HG02610 (cell line): ENCODE results near the gene CHRNA1.

ENCODE experiments used
- ATAC-seq: cut with Tn5 transposase; IDR thresholded peaks from one replicate; pipeline ENCODE4 v1.9.1; 2021; ENCODE audit warnings: mild to moderate bottlenecking, moderate library complexity; ENCODE audit not compliant: unreplicated experiment

The CHRNA1 gene

DNA sequence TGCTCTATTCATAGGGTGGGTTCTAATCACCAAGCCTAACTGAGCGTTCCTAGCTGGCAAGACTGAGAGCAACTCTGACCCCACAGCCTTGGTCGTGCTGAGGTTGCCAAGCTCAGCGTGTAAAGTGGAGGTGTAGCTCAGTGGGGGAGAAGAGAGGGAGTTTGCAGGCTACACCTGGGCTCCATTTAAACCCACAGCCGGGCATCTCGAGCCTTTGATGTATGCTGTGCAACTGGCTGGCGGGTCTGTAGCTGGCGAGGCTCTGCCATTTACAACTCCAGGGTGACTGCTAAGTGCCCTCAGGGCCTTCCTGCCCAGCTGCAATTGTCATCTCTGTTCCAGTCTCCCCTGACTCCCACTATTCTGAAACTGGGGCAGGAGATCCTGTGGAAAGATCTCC lies 20.0 kb upstream of the CHRNA1 start:
- ATAC-seq = no peak

DNA sequence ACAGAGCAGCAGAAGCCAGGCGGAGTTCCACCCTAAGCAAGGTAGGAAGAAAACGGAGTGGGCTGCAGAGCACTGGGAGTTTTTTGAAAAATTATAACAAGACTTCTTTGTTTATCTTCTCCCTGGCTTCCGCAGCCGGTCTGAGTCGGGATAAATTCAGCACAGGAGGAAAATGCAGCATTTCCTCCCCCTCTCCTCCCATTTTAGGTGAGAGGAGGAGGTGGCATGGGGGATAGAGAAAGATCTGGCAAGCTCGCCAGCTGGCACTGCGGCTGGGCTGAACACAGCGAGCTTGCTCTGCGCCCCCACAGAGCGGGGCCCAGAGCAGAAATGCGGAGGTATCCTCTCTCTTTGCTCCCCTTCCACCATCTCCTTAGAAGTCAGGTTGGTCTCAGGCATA lies 17.7 kb upstream of the CHRNA1 start:
- ATAC-seq = no peak

DNA sequence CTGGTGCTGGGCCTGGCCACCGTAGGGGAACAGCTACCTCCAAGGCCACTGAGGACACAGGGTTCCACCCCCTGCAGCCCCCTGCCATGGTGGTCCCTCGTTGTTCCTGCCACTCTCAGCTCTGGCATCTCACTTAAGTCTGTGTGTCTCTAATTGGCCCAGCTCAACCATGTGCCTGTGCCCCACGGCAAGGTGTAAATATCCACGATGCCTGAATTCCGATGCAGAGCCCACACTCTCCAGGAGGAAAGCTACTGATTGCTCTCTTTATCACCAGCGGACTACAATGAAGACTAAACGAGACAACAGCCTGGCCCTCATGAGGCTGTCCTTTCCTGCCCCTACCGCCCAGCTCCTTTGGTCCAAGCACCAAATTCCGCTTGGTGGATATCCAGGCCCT lies 17.0 kb upstream of the CHRNA1 start:
- ATAC-seq = no peak

DNA sequence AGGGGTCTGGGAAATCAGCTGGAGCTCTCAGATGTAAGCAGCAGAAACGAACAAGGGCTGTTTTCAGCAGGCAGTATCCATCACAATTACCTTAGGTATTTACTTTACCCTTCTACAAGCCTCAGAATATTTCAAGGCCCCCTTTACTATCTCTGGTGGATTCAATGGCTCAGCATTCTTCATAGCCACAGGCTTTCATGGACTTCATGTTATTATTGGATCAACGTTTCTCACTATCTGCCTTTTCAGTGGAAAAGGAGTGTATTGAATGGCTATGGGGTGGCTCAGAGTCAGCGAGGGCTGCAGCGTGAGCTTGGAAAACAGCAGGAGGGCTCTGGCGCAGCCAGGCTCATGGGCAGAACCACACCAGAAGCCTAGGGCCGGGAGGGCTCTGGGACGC lies 16.6 kb upstream of the CHRNA1 start:
- ATAC-seq = no peak

DNA sequence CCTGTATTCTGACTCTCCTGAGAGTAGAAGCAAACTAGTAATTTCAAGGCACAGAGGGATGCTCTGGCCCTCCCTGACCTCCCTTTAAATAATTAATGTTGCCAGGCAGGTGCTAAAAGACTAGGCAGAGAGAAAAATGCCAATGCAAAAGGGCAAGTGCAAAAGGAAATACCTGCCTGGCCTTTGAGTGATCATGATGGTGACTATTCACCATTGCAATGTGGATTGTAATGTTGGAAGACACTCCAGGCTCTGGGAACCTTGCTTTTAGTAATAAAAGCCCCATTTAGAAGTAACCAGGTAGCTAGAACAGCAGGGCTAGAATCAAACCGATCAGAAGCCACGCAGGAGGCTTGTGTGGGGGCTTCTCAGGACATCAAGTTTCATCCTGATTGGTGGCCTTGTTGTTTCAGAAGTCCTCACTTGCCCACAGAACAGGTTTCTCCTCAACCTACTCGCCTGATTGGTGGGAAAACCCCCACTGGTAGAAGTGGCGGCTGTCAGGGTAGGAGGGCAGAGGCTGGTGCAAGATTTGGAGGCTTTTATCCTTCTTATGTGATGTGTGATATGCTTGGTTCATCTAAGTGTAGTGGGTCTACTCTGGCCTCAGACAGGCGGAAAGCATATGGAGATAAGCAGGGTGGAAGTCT lies 16.0 kb upstream of the CHRNA1 start:
- no peak for ATAC-seq

DNA sequence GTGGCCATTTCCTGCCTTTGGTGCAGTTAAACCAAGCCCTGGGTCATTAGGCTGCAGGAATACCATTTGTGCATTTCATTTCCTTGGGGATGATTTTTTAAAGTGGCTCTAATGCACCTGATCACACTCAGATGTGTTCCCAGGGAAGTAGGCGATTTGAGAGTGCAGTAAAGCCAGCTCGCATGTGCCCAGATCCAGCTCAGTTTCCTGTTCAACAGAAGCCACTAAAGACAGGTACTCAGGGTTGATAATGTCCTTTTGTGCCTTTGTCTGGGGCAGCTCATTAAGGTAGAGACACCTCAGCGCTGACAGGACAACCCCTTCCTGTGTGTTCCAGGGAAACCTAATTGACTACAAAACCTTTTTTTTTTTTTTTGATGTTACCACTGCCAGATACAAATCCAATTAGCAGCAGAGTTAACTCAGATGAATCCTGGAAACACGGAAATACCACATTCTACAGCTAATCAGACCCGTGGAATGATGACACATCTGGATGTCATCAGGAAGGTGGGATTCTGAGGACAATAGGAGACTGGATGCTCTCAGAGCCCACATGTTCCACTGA lies 15.2 kb upstream of the CHRNA1 start:
- ATAC-seq = no peak

DNA sequence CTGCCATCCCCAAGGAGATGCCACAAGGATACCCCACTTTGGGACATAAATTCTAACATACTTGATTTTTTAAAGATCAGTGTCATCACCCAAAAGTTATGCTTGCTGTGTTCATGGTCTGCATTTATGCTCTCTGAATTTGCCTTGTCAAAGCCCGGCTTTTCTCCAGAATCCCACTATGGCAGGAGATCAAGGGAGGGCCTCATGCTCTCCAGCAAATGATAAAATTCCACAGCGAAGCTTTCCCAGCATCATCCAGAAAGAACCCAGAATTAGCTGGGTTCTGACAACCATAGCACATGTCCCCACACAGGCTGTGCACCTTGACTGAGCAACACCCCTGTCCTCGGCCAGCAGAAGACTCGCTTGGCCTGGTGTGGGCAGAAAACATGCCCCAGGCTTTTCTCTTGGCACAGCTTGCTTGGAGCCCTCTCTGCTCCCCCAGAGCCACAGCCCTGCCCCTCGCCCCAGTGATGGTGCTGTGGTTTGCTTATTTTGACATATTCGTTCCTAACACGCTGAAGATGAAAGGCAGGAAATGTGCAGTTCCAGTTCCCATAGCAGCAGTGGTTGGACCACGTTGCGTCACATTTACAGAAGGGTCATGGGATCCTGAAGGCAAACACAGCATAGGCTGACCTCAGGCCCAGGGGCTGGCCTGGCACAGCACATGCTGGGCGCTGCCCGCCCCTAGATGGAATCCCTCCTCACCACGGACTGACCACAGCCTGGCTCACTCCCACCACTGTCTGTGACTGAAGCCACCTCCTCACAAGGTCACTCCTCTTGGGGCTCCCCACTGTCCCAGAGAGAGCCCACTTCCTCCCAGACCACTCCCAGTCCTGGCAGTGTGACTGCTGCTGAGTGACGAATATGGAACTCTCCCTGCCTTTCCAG lies 14.1 kb upstream of the CHRNA1 start:
- ATAC-seq = peak; percentile 85

DNA sequence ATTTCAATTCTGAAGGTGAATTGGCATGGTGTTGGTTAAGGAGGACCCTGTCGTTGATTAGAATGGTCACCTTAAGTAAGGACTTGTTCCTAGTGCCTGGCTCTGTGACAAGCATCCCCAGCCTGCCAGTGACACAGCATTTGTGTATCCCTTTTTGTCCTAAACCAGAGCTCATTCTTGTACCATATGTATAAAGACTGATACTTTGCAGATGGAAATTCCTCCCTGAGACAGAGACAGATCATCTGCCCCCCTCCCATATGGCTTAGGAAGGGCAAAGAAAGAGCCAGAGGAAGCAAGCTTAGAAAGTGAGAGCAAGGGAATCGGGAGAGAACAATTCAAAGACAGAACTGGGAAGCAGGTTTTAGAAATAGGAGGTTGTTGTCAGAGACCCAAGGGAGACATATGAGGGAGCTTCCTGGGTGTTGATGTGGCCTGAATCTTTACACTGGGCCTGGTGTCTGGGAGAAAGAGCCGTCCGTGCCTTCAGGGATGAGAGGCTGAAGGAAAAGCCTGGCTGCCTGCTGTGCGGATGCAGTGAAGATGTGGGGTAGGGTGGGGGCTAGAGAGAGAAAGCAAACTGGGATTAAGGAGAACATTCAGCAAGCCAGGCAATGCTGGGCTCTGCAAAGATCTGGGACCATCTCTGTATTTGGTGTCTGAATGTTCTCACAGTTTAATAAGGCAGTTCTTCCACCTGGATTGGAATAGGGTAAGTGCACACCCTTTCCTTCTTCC lies 13.2 kb upstream of the CHRNA1 start:
- no peak for ATAC-seq

DNA sequence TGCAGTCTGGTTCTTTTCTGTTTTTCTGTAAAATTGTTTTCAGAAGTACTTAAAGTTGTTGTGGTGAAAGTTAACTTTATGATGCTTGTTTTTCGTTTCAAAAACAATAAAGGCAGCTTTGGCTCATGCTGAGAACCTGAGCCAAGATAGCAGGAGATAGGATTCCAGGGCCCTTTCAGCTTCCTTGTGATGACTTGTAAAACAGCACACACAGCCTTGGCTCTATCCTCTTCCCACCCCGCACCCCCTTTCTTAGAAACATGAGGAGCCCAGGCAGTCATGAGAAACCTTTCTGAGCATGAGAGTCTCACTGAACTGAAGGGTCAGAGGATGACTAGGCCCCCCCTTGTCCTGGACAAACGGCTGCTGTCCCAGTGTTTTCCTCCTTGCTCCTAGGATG lies 12.4 kb upstream of the CHRNA1 start:
- no peak for ATAC-seq

DNA sequence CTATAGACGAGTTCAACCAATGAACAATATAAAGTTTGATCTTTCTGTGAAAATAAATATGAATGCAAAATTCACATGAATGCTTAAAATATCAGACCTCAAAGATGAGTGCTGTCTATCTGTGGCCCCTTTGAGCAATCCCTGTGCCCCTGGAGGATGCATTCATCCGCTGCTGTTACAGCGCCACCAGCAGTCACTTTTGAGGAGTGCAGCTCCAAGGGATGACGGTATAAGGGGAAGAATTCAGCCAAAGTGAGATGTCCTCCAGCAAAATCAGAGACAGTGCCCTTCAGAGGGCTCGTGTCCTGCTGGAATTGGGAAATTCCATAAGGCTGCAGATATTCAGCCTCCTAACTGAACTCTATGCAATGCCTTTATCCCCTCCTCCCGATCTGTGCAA lies 12.0 kb upstream of the CHRNA1 start:
- ATAC-seq = no peak

DNA sequence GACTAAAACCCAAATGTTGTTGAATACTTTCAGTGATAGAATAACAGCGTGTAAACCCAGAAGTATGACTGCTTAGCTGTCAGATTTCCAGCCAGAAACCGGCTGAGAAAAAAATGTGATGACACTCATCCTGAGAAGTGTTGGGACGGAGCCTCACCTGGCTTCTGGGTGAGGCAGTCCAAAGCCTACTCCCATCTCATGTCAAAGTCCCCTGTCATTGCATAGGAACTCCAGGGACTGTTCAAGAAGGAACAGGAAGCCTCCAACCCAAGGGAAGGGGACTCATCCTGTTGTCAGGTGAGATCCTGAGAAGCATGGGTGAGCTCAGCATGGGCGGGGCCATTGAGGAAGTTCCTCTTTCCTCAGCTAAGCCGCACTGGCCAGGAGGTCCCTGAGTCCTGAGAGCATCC lies 11.3 kb upstream of the CHRNA1 start:
- ATAC-seq = no peak

DNA sequence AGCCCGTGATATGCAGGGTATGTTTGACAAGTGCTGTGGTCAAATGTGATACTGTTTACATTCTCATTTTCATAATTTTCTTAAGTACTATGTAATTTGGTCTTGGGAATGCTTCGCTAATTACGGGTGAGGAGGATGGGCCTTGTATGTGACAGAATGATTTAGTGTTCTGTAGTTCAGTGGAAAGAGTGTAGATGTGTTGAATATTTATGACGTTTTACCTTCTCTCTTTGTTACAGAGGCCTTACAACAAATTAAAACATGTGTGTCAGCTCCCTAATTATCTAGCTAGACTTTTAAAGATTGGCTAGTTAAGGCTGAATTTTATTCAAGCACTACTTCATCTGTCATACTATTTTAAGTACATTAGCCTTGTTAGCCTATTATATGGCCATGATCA lies 10.6 kb upstream of the CHRNA1 start:
- ATAC-seq = no peak

DNA sequence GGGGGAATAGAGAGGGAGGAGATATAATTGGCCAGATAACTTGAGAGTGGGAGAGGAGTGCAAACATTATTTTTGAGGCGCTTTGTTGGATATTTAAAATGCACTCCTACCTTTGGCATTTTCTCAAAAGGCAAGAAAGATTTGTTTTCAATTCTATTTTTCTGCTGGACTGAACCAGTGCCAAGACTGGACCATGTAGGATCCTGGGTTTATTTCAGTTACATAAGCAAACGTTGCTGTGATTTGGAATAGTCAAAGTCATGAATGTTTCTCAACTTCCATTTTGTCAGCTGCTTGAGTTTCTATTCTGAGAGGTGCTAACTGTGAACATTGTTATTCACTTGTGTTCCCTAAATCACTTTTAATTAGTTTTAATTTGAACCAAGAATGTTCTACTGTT lies 8.9 kb upstream of the CHRNA1 start:
- ATAC-seq = no peak

DNA sequence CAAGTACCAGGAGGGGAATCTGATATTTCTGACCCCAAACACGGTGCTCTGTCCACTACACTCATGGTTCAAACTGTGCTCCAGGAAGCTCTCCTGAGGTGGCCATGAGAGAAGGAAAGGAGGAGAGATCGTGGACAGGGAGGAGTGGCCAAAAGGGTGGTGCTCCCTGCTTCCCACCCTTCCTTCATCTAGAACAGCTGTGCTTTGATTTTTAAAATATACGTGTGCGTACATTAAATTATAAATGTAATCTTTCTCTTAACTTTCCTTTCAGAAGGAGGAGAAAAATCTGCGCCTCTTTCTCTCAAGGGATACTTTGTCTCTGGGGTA lies 8.2 kb upstream of the CHRNA1 start:
- no peak for ATAC-seq

DNA sequence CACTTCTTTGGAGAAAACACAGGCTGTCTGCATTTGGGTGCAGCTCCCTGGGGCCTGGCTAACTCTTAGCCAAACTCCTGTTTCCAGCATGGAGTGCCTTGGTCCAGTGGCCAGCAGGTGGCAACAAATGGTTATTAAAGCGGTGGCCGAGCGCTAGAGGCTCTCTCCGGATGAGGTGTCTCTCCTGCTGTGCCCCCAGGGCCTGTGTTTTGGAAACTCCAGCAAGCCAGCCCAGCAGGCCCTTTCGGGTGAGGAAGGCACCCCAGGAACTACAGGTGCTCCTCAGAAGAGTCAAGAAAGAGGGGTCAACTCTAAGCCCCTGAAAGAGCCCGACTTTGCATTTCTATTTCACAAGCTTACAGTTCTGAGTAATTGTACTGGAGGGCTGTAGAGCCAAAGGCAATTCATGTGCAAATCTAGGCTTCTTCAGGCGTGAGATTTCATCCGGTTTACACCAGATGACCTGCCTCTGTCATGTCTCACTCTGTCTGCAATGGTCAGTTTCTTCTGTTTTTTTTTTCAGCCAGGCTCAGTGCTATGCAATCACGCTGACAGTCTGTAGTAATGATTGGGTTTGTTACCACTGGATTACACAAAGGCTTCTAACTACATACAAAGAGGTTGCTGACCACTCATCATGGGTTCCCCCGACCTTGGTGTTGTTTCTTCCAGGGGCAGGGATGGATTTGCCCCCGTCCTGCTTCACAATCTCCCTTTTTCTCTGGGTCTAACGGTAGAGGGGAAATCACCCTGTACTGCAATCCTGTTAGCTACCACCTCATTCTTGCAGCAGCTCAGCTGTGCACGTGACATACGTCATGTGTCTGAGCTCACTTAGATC lies 7.6 kb upstream of the CHRNA1 start:
- peak; percentile 66 for ATAC-seq

DNA sequence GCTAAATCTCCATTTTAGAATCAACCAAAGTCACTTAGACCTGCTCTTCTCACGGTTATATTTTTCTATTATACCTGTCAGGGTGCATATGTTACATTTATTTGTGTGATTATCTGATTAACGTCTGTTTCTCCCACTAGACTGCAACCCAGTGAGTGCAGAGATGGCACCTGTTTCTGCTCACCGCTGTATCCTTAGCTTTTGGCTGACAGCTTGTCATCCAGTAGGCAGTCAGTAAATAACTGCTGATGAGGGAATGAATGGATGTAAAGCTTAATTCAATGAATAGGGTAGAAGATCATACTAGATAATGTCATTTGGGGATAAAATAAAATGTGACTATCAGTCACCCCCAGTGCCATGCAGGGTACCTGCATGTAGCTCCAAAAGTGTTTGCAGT lies 6.9 kb upstream of the CHRNA1 start:
- ATAC-seq = no peak

DNA sequence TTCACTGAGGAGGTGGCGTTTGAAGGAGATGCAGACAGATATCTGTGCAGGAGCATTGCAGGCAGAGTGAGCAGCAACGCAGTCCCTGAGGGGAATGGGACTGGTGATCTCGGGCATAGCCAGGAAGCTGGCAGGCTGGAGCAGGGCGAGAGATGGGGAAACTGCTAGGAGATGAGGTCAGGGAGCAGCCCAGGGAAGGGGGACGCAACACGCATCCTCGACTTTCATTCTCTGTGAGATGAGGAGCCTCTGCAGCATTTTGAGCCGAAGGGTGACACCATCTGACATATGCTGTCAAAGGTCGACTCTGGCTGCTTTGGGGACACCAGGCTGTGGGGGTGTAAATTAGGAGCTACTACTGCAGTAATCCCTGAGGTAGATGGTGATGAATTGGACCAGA lies 4.3 kb upstream of the CHRNA1 start:
- no peak for ATAC-seq

DNA sequence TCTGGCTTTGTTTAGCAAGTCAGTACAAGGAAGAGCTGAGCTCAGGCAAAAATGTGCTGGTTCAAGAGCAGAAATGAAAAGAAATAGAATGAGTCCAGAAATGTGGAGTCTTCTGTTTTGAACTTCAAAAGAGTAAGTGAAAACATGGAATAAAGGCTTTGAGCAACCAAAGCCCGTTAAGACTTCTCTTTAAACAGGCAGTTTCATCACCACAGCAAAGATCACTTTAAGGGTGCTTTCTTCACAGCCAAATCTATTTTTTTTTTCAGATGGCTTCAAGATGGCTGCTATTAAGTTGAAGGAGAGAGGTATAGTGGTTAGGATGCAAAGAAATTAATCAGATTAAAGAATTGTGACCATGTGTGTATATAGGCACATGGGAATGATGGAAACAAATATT lies 2.0 kb upstream of the CHRNA1 start:
- no peak for ATAC-seq

DNA sequence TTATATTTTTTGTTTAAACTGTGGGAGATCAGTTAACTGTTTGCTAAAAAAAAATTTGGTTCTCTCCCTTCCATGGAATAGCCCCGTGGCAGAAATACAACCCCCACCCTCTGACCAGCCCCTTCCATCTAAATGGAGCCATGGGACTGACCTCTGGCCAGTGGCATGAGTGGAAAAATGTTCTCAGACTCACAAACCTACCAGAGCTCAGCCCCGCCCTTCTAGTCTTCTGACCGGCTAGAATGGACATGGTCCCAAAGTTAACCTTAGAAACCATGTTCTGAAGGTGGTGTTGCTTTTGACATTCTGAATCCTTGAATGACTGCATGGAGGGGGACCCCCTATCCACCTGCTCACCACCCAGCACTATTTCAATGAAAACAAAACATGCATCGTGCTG lies 1.3 kb upstream of the CHRNA1 start:
- no peak for ATAC-seq

DNA sequence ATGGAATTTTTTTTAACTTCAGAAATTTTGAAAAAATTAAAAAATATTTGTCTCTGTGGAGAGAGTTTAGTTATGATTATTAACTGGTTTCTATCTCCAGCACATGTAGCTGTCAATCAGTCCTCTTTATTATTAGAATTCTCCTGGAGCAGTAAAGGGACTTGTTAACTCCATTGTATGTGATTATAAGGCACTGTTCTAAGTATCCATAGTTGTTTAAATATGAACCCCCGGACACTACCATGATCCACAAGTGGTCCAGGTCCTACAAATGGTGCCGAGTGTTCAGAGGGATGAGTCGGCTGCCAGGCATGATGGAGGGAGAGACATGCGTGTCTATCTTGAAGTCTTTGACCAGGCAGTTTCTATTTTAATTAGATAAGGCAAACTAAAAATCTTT lies 492 bp downstream of the CHRNA1 start:
- ATAC-seq = no peak

DNA sequence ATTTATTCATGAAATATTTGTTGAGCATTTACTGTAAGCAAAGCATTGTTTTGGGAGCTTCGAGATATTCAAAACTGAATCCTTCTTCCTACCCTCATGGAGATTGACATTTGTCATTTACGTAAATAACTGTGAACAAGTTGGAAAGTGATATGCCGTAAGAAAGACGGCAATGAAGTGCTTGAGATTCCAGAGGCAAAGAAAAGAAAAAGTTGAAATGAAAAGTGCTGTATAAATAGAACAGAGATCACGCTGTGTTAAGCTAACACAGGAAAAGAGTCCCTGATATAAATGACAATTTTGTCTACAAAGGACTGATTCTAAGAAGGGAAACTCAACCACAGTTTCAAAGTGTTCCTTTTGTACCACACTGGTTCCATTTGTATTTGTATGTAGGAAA lies 1.8 kb downstream of the CHRNA1 start:
- no peak for ATAC-seq
